Smooth muscle cell of bladder (primary cell): ENCODE measurements around the gene ZNF615. TPM values are rescaled to one million over a fixed set of nuclear protein-coding genes. Genes with fewer than 3 reads are reported as not detected.

Experiments used
- total RNA-seq: library from RNA; depleted of rRNA; stranded (reverse); fragments of >200 nt; gene quantifications from 2 replicates; pipeline ENCODE4 v1.2.3, GENCODE V29; 2014

Gene ZNF615
- 10.8 and 11.7 TPM in 2 replicates for total RNA-seq

GRCh38 chr19:52007806-52008557 lies at the start of gene ZNF615:
TSS of gene ZNF615 (minus strand) at chr19:52008211. CDS start at chr19:52003711, 4,500 bp downstream.

DNA sequence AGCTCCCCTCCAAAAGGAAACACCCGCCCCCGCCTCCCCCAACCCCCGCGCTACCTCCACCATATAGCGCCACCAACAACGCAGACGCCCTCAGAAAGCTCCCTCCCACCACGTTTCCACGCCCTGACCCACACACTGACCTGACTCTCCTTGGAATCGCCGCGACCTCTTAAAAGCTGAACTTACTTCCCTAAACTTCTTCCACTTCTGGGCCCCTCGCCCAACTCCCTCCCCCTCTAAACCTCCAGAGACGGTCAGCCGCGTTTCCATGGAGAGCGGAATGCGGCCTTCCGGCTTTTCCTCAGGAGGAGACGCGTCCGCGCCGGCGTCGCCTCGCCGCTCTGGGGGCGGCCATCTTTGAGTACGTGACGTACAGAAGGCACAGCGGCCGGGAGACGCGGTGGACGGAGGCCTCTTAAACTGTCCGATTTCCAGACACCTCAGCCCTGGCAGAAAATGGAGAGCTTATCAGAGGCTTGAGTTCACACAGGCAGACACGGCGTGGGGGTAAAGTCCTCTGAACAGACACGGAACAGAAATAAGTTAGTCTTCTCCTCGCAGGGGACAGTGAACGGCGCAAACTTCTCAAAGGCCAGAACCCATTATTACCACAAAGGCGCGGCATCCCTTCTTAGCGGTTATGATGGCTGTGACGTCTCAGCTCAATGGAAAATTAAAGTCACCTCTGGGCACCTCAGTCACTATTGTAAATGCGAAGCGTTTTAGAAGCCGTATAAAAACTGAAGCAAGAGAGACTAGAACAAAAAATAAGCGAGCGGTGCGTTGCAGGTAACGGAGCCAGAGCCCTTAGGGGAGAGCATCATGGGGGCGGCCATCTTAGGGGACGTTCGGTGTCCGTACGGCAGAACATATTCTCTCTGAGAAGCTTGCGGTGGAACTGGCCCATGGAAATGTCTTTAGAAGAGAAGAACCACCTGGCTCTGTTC lies 40.8 kb upstream of the ZNF615 start, which contains the start of gene ZNF432:
Gene ZNF432, minus strand, starts transcription at position 284 of the 947 bp plus-strand sequence. CDS start 1,970 bp downstream, outside the sequence.

GRCh38 chr19:52028027-52028779 lies 20.2 kb upstream of the ZNF615 start, which contains the start of gene ZNF614:
TSS of gene ZNF614 (minus strand) at chr19:52028379. CDS start at chr19:52025745, 2,634 bp downstream.

DNA sequence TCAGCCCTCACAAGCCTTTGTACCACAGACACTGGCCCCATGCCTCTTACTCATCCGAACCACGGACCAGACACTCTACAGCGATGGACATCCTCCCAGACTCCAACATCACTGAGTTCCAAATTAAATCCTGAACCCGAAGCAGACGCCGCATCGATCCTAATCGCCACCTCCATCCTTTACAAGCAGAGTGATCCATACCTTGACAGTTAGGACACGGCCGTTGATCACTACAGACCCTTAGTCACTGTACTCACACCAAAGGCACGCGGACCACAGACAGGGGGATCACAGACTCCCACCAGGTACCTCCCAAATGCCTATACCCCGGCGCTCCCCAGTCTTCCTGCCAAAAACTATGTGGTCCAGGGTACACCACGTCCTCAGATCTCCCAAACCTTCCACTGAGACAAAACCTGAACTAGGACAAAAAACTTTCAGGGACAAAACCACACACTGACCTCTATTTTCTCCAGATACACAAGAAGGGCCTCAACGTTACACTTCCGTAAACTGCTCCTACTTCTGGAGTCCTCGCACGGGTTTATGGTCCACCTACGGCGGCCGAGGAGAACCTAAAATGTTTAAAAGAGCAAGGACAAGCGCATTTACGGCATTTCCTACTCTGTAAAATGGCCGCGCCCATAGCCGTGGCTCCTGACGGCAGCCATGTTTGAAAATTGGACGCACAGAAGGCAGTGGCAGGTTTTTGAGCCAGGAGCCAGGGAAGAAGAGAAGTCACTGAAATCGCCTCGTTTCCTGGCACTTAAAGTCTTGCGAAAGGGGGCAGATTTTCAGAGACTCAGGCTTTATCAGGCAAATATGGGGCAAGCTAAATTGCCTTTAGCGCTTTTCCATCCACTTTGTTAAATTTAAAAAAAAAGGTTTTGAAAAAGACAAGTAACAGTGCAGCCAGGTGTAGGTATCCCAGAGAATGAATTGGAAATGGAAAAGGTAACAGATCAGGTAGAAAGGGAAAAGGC lies 21.4 kb downstream of the ZNF615 start, which contains the start of gene ZNF350:
Gene ZNF350, minus strand, starts transcription at position 532 of the 983 bp plus-strand sequence. CDS start 12,480 bp downstream, outside the sequence.

Other genes with a start within 250 kb of the ZNF615 start
- not detected in 2 replicates for gene FPR2, start 247.0 kb downstream of the ZNF615 start, total RNA-seq
- gene FPR3, start 213.1 kb downstream of the ZNF615 start, total RNA-seq: under 0.01 TPM in 2 replicates
- 5.3 and 10.3 TPM in 2 replicates for gene ZNF577, start 120.3 kb downstream of the ZNF615 start, total RNA-seq
- 4.4 and 5.3 TPM in 2 replicates for gene ZNF649, start 103.2 kb downstream of the ZNF615 start, total RNA-seq
- 6.9 and 7.0 TPM in 2 replicates for gene ZNF613, start 80.7 kb downstream of the ZNF615 start, total RNA-seq
- 10.2 and 11.8 TPM in 2 replicates for gene ZNF350, start 21.4 kb downstream of the ZNF615 start, total RNA-seq
- 7.8 and 8.4 TPM in 2 replicates for gene ZNF614, start 20.2 kb upstream of the ZNF615 start, total RNA-seq
- gene ZNF432, start 40.6 kb upstream of the ZNF615 start, total RNA-seq: 5.8 and 9.3 TPM in 2 replicates
- gene ZNF841, start 87.6 kb upstream of the ZNF615 start, total RNA-seq: 21.4 and 24.2 TPM in 2 replicates
- 9.4 and 12.1 TPM in 2 replicates for gene ZNF616, start 131.7 kb upstream of the ZNF615 start, total RNA-seq
- 6.5 and 7.5 TPM in 2 replicates for gene ZNF836, start 163.4 kb upstream of the ZNF615 start, total RNA-seq
- 83.5 and 112 TPM in 2 replicates for gene PPP2R1A, start 181.8 kb upstream of the ZNF615 start, total RNA-seq